Fibroblast of skin of scalp (primary cell): ENCODE data around the gene SPO11.
"Not testable (repeated sequence)": the region's sequence is repeated elsewhere in the genome, so short reads cannot be mapped to it uniquely, and the experiment has no call there.

Experiments
- DNase-seq: peaks from one replicate; pipeline ENCODE4 v3.0.0-alpha.2; 2013

The SPO11 gene

GRCh38 chr20:57342829-57343228 is 13.2 kb downstream of the SPO11 start:
- DNase-seq, result peak; percentile 7

- peak; percentile 71 for DNase-seq
These were observed 16.9 kb downstream of the SPO11 start for GRCh38 chr20:57346477-57346876.

- no peak for DNase-seq
These were observed 17.8 kb downstream of the SPO11 start for GRCh38 chr20:57347393-57347792.

GRCh38 chr20:57348200-57348921 is 18.8 kb downstream of the SPO11 start:
- DNase-seq, result not testable (repeated sequence)

- DNase-seq, result not testable (repeated sequence)
These were observed 19.4 kb downstream of the SPO11 start for GRCh38 chr20:57348922-57349574.

GRCh38 chr20:57350081-57350710 is 20.6 kb downstream of the SPO11 start:
- no peak for DNase-seq

- not testable (repeated sequence) for DNase-seq
These were observed 21.1 kb downstream of the SPO11 start for GRCh38 chr20:57350726-57351041.

GRCh38 chr20:57351042-57351783 is 21.6 kb downstream of the SPO11 start, which contains the start of gene RAE1:
Gene RAE1 (plus strand): TSS chr20:57351255. CDS start chr20:57354039, 2,784 bp downstream.
- peak; percentile 91 for DNase-seq

- no peak for DNase-seq
These were observed 22.7 kb downstream of the SPO11 start for GRCh38 chr20:57352305-57352704.

- DNase-seq, result no peak
These were observed 23.7 kb downstream of the SPO11 start for GRCh38 chr20:57353351-57353750.

GRCh38 chr20:57361517-57361916 is 31.9 kb downstream of the SPO11 start:
- peak; percentile 85 for DNase-seq

- DNase-seq, result no peak
These were observed 34.8 kb downstream of the SPO11 start for GRCh38 chr20:57364451-57364850.

GRCh38 chr20:57369596-57369995 is 40.0 kb downstream of the SPO11 start:
- DNase-seq, result no peak

GRCh38 chr20:57370316-57370715 is 40.7 kb downstream of the SPO11 start:
- DNase-seq, result no peak

- DNase-seq, result no peak
These were observed 41.8 kb downstream of the SPO11 start for GRCh38 chr20:57371363-57371762.

- DNase-seq, result no peak
These were observed 42.6 kb downstream of the SPO11 start for GRCh38 chr20:57372157-57372556.

- DNase-seq, result no peak
These were observed 43.2 kb downstream of the SPO11 start for GRCh38 chr20:57372581-57373350.

GRCh38 chr20:57374343-57374930 is 44.8 kb downstream of the SPO11 start:
- DNase-seq, result no peak

GRCh38 chr20:57374931-57375651 is 45.5 kb downstream of the SPO11 start:
- no peak for DNase-seq

GRCh38 chr20:57375652-57376230 is 46.1 kb downstream of the SPO11 start:
- DNase-seq, result no peak

- no peak for DNase-seq
These were observed 47.7 kb downstream of the SPO11 start for GRCh38 chr20:57377350-57377749.
